NAMALWA (cell line): ENCODE data around the gene FAM120B.
"Not testable (repeated sequence)": the region's sequence is repeated elsewhere in the genome, so short reads cannot be mapped to it uniquely, and the experiment has no call there.

Experiments used
- DNase-seq: peaks from one replicate; pipeline ENCODE4 v3.0.0-alpha.2; 2015; ENCODE audit warnings: low spot score

Gene FAM120B

GRCh38 chr6:170385506-170385905 is 78.9 kb downstream of the FAM120B start:
- DNase-seq, result no peak

GRCh38 chr6:170388113-170388512 is 81.6 kb downstream of the FAM120B start:
- no peak for DNase-seq

GRCh38 chr6:170393033-170393432 is 86.5 kb downstream of the FAM120B start:
- DNase-seq, result no peak

GRCh38 chr6:170393807-170394399 is 87.3 kb downstream of the FAM120B start:
- DNase-seq, result no peak

GRCh38 chr6:170394980-170395379 is 88.4 kb downstream of the FAM120B start:
- no peak for DNase-seq

- not testable (repeated sequence) for DNase-seq
Observed at GRCh38 chr6:170398743-170399369, 92.3 kb downstream of the FAM120B start.

GRCh38 chr6:170399955-170400558 is 93.5 kb downstream of the FAM120B start:
- not testable (repeated sequence) for DNase-seq

- DNase-seq, result no peak
Observed at GRCh38 chr6:170402318-170403040, 95.9 kb downstream of the FAM120B start.

- no peak for DNase-seq
Observed at GRCh38 chr6:170403451-170403850, 96.9 kb downstream of the FAM120B start.

- no peak for DNase-seq
Observed at GRCh38 chr6:170404036-170404435, 97.5 kb downstream of the FAM120B start.

- no peak for DNase-seq
Observed at GRCh38 chr6:170404697-170405096, 98.1 kb downstream of the FAM120B start.

GRCh38 chr6:170405311-170405975 is 98.9 kb downstream of the FAM120B start:
- no peak for DNase-seq

GRCh38 chr6:170407200-170407599 is 100.6 kb downstream of the FAM120B start:
- no peak for DNase-seq

- DNase-seq, result no peak
Observed at GRCh38 chr6:170407932-170408331, 101.4 kb downstream of the FAM120B start.

GRCh38 chr6:170409746-170410145 is 103.2 kb downstream of the FAM120B start:
- DNase-seq, result not testable (repeated sequence)

GRCh38 chr6:170410241-170410640 is 103.7 kb downstream of the FAM120B start:
- DNase-seq, result no peak

- DNase-seq, result no peak
Observed at GRCh38 chr6:170415318-170415717, 108.8 kb downstream of the FAM120B start.

GRCh38 chr6:170416303-170416702 is 109.7 kb downstream of the FAM120B start:
- no peak for DNase-seq

GRCh38 chr6:170416959-170417606 is 110.5 kb downstream of the FAM120B start:
- no peak for DNase-seq

- no peak for DNase-seq
Observed at GRCh38 chr6:170417881-170418280, 111.3 kb downstream of the FAM120B start.

- DNase-seq, result no peak
Observed at GRCh38 chr6:170420283-170420682, 113.7 kb downstream of the FAM120B start.
